Neural crest cell (in vitro differentiated cells): Measurements from ENCODE around the gene PRKAG2. TPM values are rescaled to one million over a fixed set of nuclear protein-coding genes. Genes with fewer than 3 reads are reported as not detected.

Experiments used
- DNase-seq: peaks from one replicate; pipeline ENCODE4 v3.0.0; 2021; ENCODE audit warnings: low read depth, mixed read lengths, low spot score
- H3K27ac Mint-ChIP-seq: one replicate; pipeline ENCODE4 v1.8.0; 2021; ENCODE audit warnings: mild to moderate bottlenecking, mixed read lengths; ENCODE audit not compliant: unreplicated experiment
- H3K27me3 Mint-ChIP-seq: 2 replicates; pipeline ENCODE4 v1.8.0; 2021; ENCODE audit warnings: low read depth, mild to moderate bottlenecking, mixed read lengths
- H3K36me3 Mint-ChIP-seq: 2 replicates; pipeline ENCODE4 v1.8.0; 2021; ENCODE audit warnings: low read depth, mild to moderate bottlenecking, mixed read lengths
- H3K4me1 Mint-ChIP-seq: 2 replicates; pipeline ENCODE4 v1.8.0; 2021; ENCODE audit warnings: mixed read lengths
- H3K4me3 Mint-ChIP-seq: one replicate; pipeline ENCODE4 v1.8.0; 2021; ENCODE audit warnings: mild to moderate bottlenecking, mixed read lengths
- H3K9me3 Mint-ChIP-seq: 2 replicates; pipeline ENCODE4 v1.8.0; 2021; ENCODE audit warnings: mixed read lengths
- total RNA-seq: library from RNA; stranded (reverse); gene quantifications from 2 replicates; pipeline ENCODE4 v1.2.1, GENCODE V29; 2021
- TF ChIP-seq, protein P1 (sequence below): fragments of 200-600 bp; sonication (generic); conservative IDR thresholded peaks from 2 replicates; pipeline ENCODE4 v1.5.0; 2021; ENCODE audit warnings: antibody characterized with exemption, mild to moderate bottlenecking

Gene PRKAG2
- total RNA-seq, 1 donor from 2014 or later = 12.5 TPM

DNA sequence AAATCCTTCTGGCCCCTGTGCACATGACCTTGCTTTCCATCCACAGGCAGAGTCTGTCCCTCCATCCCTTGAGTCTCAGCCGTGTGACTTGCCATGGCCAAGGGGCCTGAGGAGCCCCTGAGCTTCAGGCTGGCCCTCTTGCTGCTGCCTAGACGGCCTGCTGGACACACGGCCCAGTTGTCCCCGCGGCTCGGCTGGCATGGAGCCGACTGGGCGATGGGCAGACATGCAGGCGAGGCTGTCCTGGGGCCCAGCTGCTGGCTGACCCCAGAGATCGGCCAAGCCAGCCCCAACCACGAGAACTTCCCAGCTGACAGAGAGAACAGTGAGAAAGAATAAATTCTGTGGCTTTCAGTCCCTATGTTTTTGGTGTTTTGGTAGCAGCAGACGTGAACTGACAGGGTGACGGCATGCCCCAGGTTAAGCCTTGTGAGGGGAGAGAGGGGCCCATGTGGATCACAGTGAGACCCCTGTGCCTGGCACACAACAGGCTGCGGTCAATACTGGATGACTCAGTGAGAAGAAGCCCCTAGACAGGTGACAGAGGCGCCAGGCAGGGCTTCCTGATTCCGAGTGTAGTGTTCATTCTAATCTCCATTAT is 11.7 kb downstream of the PRKAG2 start:
- H3K9me3 Mint-ChIP-seq = no peaks in the 10 kb centered on the region
- DNase-seq = no peak
- H3K36me3 Mint-ChIP-seq = no peaks in the 10 kb centered on the region
- TF ChIP-seq, protein P1, sequence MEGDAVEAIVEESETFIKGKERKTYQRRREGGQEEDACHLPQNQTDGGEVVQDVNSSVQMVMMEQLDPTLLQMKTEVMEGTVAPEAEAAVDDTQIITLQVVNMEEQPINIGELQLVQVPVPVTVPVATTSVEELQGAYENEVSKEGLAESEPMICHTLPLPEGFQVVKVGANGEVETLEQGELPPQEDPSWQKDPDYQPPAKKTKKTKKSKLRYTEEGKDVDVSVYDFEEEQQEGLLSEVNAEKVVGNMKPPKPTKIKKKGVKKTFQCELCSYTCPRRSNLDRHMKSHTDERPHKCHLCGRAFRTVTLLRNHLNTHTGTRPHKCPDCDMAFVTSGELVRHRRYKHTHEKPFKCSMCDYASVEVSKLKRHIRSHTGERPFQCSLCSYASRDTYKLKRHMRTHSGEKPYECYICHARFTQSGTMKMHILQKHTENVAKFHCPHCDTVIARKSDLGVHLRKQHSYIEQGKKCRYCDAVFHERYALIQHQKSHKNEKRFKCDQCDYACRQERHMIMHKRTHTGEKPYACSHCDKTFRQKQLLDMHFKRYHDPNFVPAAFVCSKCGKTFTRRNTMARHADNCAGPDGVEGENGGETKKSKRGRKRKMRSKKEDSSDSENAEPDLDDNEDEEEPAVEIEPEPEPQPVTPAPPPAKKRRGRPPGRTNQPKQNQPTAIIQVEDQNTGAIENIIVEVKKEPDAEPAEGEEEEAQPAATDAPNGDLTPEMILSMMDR = no peak
- no peak overlapping the region for H3K4me3 Mint-ChIP-seq
- H3K27me3 Mint-ChIP-seq = no peaks in the 10 kb centered on the region
- no peak overlapping the region for H3K27ac Mint-ChIP-seq
- peaks cover 21% of the 10 kb centered on the region for H3K4me1 Mint-ChIP-seq

GRCh38 chr7:151864561-151864960 is 12.4 kb downstream of the PRKAG2 start:
- no peak for DNase-seq
- no peaks in the 10 kb centered on the region for H3K9me3 Mint-ChIP-seq
- no peaks in the 10 kb centered on the region for H3K36me3 Mint-ChIP-seq
- peaks cover 21% of the 10 kb centered on the region for H3K4me1 Mint-ChIP-seq
- H3K27ac Mint-ChIP-seq = no peak overlapping the region
- H3K27me3 Mint-ChIP-seq = no peaks in the 10 kb centered on the region
- no peak overlapping the region for H3K4me3 Mint-ChIP-seq
- TF ChIP-seq, protein P1 = no peak

- Mint-ChIP-seq H3K27me3 (no peaks in the 10 kb centered on the region), H3K4me3 (no peak overlapping the region), H3K4me1 (peaks cover 18% of the 10 kb centered on the region), H3K27ac (no peak overlapping the region), H3K9me3 (no peaks in the 10 kb centered on the region), H3K36me3 (no peaks in the 10 kb centered on the region)
- no peak for DNase-seq
- TF ChIP-seq, protein P1 = no peak
Observed at GRCh38 chr7:151864081-151864480, 12.8 kb downstream of the PRKAG2 start.

GRCh38 chr7:151863386-151864079 is 13.4 kb downstream of the PRKAG2 start:
- H3K4me3 Mint-ChIP-seq = no peak overlapping the region
- DNase-seq = no peak
- H3K27me3 Mint-ChIP-seq = no peaks in the 10 kb centered on the region
- H3K27ac Mint-ChIP-seq = no peak overlapping the region
- no peaks in the 10 kb centered on the region for H3K36me3 Mint-ChIP-seq
- peaks cover 13% of the 10 kb centered on the region for H3K4me1 Mint-ChIP-seq
- no peaks in the 10 kb centered on the region for H3K9me3 Mint-ChIP-seq
- TF ChIP-seq, protein P1 = peak; percentile 12

DNA sequence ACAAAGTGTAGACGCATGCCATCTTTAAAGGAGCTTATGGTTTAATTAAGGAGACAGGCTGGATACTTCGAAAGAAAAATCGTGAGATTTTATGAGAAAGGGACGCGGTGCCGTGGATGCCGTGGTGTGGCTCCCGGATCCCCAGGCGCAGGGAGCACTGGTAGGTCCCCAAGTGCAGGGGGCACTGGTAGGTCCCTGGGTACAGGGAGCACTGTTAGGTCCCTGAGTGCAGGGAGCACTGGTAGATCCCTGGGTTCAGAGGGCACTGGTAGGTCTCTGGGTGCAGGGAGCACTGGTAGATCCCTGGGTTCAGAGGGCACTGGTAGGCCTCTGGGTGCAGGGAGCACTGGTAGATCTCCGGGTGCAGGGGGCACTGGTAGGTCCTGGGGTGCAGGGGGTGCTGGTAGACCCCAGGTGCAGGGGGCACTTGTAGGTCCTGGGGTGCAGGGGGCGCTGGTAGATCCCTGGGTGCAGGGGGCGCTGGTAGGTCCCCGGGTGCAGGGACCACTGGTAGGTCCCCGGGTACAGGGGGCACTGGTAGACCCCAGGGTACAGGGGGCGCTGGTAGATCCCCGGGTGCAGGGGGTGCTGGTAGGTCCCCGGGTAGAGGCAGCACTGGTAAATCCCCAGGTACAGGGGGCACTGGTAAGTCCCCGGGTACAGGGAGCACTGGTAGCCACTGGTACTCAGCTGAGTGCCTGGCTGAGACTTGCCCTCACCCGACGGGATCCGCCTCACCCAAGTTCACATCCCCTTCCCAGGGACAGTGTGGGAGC is 14.1 kb downstream of the PRKAG2 start:
- TF ChIP-seq, protein P1 = no peak

More for the DNA sequence above, 14.1 kb downstream of the PRKAG2 start:
- H3K36me3 Mint-ChIP-seq = no peaks in the 10 kb centered on the region
- no peak overlapping the region for H3K4me3 Mint-ChIP-seq
- no peaks in the 10 kb centered on the region for H3K9me3 Mint-ChIP-seq
- no peaks in the 10 kb centered on the region for H3K27me3 Mint-ChIP-seq
- H3K27ac Mint-ChIP-seq = peak overlapping the region; percentile 62
- no peak for DNase-seq
- peaks cover 5% of the 10 kb centered on the region for H3K4me1 Mint-ChIP-seq
